GM19467 (cell line): ENCODE data around the gene KRTAP10-6.
"Not testable (repeated sequence)": the region's sequence is repeated elsewhere in the genome, so short reads cannot be mapped to it uniquely, and the experiment has no call there.

Source experiments
- ATAC-seq: cut with Tn5 transposase; IDR thresholded peaks from one replicate; pipeline ENCODE4 v1.9.1; 2021; ENCODE audit warnings: mild to moderate bottlenecking, moderate library complexity; ENCODE audit not compliant: unreplicated experiment

KRTAP10-6 gene

DNA sequence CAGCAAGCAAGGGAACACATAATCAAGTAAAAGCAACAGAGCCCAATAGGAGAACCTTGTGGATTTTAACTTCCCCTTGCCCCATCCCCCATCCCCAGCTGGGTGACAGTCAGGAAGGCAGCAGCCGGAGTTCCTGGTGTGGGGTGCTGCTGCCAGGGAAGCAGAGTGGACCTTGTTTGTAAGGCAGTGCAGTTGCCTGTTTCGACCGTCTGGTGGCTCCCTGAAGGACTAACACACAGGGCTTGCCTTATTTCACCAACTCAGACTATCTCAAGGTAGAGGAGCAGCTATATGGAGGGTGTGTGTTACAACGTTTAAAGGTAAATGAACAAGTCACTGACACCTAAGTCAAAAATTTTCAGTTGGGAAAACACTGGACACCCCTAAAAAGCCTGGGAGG lies 26.2 kb upstream of the KRTAP10-6 start:
- no peak for ATAC-seq

DNA sequence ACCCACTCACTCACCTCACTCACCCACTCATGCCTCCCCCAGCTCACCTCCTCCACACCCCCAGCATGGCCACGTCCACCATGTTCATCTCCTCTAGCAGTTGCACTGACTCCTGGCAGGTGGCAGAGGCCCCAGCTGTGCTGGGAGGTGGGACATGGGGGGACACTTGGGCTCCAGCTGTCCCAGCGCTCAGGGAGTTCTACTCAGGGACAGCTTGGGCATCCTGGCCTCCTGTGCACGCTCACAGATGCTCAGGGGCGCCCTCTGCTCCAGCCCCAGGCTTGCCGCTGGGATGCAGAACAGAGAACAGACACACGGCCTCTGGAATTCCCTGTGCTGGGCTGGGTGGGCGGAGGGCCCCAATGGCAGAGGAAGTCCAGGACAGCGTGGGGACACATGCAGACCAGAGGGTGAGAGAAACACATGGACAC lies 24.8 kb upstream of the KRTAP10-6 start:
- no peak for ATAC-seq

DNA sequence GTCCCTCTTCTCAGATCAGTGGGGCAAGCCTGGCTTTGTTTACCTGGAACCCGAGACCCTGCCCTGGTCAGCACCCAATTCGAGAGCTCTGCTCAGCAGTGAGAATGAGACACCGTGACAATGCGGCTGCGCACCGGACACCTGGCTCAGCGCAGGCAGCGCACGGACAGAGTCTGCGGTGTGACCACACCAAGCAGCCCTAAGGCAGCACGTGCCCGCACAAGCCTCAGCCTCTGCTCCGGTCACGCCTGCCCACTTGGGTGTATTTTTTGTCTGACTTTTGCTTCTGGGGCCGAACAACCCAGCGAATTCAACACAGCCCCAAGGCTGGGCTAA lies 24.3 kb upstream of the KRTAP10-6 start:
- ATAC-seq = no peak

- no peak for ATAC-seq
Measured at GRCh38 chr21:44615911-44616590, 23.7 kb upstream of the KRTAP10-6 start.

GRCh38 chr21:44615466-44615865 lies 23.2 kb upstream of the KRTAP10-6 start:
- no peak for ATAC-seq

GRCh38 chr21:44614961-44615391 lies 22.7 kb upstream of the KRTAP10-6 start:
- no peak for ATAC-seq

- no peak for ATAC-seq
Measured at GRCh38 chr21:44614161-44614631, 21.9 kb upstream of the KRTAP10-6 start.

GRCh38 chr21:44613386-44614155 lies 21.3 kb upstream of the KRTAP10-6 start:
- ATAC-seq = no peak

GRCh38 chr21:44612669-44613229 lies 20.4 kb upstream of the KRTAP10-6 start:
- no peak for ATAC-seq

DNA sequence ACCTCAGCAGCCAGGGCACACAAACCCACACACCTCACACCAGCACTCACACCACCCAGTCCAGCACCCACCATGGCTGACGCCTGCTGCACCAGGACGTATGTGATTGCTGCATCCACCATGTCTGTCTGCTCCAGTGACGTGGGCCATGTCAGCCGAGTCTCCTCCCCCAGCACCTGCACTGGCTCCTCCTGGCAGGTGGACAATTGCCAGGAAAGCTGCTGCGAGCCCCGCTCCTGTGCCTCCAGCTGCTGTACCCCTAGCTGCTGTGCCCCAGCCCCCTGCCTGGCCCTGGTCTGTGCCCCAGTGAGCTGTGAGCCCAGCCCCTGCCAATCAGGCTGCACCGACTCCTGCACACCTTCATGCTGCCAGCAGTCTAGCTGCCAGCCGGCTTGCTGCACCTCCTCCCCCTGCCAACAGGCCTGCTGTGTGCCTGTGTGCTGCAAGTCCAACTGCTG lies 19.8 kb upstream of the KRTAP10-6 start, which contains the start of gene KRTAP10-8:
Gene KRTAP10-8, plus strand, starts transcription at position 51 of the 458 bp plus-strand sequence. Its CDS starts 22 bp downstream, at position 73.
- no peak for ATAC-seq

DNA sequence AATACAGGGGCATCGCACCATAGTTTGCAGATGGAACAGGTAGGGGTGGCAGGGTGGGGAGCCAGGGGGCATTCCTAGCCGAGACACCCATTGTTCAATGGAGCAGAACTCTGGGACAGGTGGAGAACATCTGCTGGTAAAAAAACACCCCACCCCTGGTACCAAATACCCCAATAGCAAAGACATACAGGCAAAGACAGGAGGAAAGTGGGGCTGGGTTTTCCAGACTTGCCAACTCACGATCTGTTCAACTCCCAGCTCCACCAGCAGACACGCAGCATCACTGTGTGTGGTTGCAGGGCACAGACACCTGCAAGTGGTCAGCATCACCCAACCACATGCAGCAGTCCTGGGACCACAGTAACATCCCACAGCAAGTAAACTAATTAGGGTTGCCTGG lies 19.2 kb upstream of the KRTAP10-6 start:
- ATAC-seq = no peak

DNA sequence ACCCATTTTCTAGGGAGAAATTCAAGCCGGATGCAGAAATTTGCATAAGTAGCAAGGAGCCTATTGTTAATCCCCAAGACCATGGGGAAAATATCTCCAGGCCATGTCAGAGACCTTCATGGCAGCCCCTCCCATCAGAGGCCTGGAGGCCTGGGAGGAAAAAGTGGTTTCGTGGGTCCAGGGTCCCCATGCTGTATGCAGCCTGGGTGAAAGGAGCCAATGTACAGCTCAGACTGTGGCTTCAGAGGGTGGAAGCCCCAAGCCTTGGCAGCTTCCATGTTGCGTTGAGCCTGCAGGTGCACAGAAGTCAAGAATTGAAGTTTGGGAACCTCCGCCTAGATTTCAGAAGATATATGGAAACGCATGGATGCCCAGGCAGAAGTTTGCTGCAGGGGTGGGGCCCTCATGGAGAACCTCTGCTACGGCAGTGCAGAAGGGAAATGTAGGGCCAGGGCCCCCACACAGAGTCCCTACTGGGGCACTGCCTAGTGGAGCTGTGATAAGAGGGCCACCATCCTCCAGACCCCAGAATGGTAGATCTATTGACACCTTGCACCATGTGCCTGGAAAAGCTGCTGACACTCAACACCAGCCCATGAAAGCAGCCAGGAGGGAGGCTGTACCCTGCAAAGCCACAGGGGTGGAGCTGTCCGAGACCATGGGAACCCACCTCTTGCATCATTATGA lies 18.0 kb upstream of the KRTAP10-6 start:
- not testable (repeated sequence) for ATAC-seq

DNA sequence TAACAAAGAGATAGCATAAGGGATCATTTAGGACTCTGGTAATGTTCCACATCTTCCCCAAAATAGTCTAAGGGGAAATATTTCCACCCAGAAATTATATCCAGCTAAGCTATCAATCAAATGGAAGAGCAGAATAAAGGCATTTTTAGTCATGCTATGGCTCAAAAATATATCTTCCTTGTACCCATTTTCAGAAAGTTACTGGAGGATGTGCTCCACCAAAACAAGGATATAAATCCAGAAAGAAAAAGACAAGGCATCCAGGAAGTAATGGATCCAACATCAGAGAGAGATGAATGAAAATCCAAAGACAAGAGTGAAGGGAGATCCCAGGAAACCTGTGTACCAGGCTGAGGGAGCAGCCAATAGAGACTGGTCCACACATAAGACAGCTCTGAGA lies 16.9 kb upstream of the KRTAP10-6 start:
- no peak for ATAC-seq

DNA sequence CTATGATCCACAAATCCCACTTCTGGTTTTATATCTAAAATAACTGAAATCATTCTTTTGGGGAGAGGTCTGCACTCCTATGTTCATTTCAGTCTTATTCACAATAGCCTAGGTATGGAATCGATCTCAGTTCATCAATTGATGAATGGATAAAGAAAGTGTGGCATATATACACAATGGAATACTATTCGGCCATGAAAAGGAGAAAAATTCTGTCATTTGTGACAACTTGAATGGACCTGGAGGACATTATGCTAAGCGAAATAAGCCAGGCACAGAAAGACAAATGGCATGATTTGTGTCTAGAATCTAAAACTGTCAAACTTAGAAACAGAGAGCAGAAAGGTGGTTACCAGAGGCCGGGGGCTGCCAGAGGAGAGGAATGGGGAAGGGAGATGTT lies 14.2 kb upstream of the KRTAP10-6 start:
- no peak for ATAC-seq

DNA sequence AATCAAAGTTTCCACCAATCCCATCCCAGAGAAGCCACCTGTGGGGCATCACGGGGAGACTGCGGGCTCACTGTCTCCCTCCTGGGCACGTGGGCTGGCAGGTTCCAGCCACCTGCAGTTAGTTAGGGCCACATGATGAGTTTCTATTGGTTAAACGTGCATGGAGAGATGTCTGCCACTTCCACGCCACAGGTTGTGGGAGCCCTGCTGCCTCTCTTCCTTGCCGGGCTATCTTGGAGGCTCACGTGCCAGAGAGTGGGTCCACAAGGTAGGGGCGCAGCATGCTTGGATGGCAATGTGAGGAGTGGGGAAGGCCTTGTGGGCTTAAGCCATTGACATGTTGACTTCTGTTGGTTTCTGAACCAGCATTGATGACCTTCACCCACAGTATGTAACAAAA lies 11.6 kb upstream of the KRTAP10-6 start:
- ATAC-seq = no peak

DNA sequence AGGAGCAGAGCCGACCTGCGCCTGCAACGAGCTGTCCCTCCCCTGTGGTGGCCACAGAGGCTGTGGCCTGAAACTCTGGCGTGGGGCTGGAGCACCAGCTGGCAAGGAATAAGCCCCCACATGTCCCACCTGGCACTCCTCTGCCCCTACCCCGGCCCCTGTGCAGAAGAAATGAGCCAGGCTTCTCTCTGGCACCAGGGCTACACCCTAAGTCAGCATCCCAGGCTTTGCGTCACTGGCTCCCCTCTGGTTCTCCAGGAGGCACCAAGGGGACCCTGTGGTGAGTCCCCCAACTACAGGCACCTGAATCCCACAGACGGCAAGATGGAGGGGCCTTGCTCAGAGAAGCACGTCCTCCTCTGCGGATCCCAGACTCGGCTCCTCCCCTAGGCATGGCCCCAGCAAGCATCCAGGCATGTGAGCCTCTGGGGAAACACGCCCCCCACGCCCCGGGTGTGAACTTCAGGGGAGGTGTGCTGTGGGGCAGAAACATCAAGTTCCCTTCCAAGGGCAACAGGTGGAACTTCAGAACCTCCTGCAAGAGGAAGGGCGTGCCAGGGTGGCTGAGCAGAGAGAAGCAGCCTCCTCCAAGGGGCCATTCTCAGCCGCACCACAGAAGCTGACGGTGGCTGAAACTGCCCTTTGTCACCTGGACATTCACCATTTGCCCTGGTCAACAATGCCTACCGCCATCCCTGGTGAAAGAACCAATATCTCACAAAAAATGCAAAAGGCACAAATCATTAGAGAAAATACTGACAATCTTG lies 11.0 kb upstream of the KRTAP10-6 start:
- no peak for ATAC-seq

DNA sequence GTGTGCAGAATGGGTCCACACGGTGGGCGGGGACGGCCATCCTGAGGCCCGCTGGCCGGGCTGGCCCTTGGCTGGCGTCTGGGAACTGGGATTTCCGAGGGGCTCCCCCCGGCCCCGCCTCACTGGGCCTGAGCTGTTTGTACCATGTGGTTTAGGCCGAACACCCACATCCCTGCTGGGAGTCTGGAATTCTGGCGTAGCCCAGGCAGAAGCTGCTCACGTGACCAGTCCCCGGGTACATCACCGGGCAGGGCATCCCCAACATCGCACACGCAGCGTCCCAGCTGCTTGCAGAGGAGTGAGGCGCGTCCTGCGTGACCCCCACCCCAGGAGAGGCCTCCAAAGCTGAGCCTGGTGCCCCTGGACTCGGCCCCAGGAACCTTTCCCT lies 10.2 kb upstream of the KRTAP10-6 start:
- no peak for ATAC-seq

- ATAC-seq = no peak
Measured at GRCh38 chr21:44601596-44602462, 9.5 kb upstream of the KRTAP10-6 start.

GRCh38 chr21:44601091-44601490 lies 8.8 kb upstream of the KRTAP10-6 start:
- not testable (repeated sequence) for ATAC-seq
